HCT116 (cell line): ENCODE measurements around the gene PCDHA2.
"Not testable (repeated sequence)": the region's sequence is repeated elsewhere in the genome, so short reads cannot be mapped to it uniquely, and the experiment has no call there.

Experiments
- EZH2 ChIP-seq: fragments of 200-600 bp; sonication (generic); IDR thresholded peaks from 2 replicates; pipeline ENCODE4 v1.6.1; 2017; ENCODE audit warnings: antibody characterized with exemption, mixed run types
- JUND ChIP-seq: IDR thresholded peaks from 2 replicates; pipeline ENCODE4 v1.6.1; 2012
- MAX ChIP-seq: IDR thresholded peaks from 2 replicates; pipeline ENCODE4 v1.6.1; 2012
- POLR2A ChIP-seq: IDR thresholded peaks from 2 replicates; pipeline ENCODE4 v1.7.0; 2011; ENCODE audit warnings: borderline replicate concordance; ENCODE audit not compliant: insufficient read depth, insufficient read length; ENCODE audit errors: extremely low read depth
- POLR2AphosphoS5 ChIP-seq: IDR thresholded peaks from 2 replicates; pipeline ENCODE4 v1.6.1; 2011; ENCODE audit warnings: mild to moderate bottlenecking, low read depth, low read length, moderate library complexity
- REST ChIP-seq: IDR thresholded peaks from 2 replicates; pipeline ENCODE4 v1.6.1; 2012; ENCODE audit warnings: low read depth
- SIN3A ChIP-seq: IDR thresholded peaks from 2 replicates; pipeline ENCODE4 v1.6.1; 2012; ENCODE audit warnings: low read depth
- SP1 ChIP-seq: IDR thresholded peaks from 2 replicates; pipeline ENCODE4 v1.6.1; 2012; ENCODE audit warnings: low read depth
- SRF ChIP-seq: IDR thresholded peaks from 2 replicates; pipeline ENCODE4 v1.6.1; 2012; ENCODE audit warnings: low read depth
- ZNF274 ChIP-seq: fragments of 200-500 bp; sonication (Bioruptor generic); IDR thresholded peaks from 2 replicates; pipeline ENCODE4 v1.6.1; 2014; ENCODE audit warnings: mild to moderate bottlenecking, low read depth, low read length, inconsistent platforms
- TF ChIP-seq, protein P1 (sequence below), 3 experiments: fragments of 200-600 bp in 1 of 3; sonication (generic) in 1 of 3; IDR thresholded peaks in 2 of 3; conservative IDR thresholded peaks in 1 of 3; 2 replicates each; pipeline ENCODE4 v1.5.1; 2012 to 2017; ENCODE audit warnings: low read depth in 2 of 3, low read length in 2 of 3, antibody characterized with exemption in 1 of 3, borderline replicate concordance in 1 of 3, control low read depth in 1 of 3, mild to moderate bottlenecking in 1 of 3, mixed read lengths in 1 of 3, mixed run types in 1 of 3, moderate library complexity in 1 of 3; ENCODE audit not compliant: insufficient read depth in 1 of 3
- TF ChIP-seq, protein P2 (sequence below): IDR thresholded peaks from 2 replicates; pipeline ENCODE4 v1.6.1; 2011; ENCODE audit warnings: mild to moderate bottlenecking, low read length, moderate library complexity; ENCODE audit not compliant: insufficient replicate concordance; ENCODE audit errors: extremely low read depth

GRCh38 chr5:140802381-140802780 lies 7.7 kb downstream of the PCDHA2 start:
- TF ChIP-seq, protein P1, sequence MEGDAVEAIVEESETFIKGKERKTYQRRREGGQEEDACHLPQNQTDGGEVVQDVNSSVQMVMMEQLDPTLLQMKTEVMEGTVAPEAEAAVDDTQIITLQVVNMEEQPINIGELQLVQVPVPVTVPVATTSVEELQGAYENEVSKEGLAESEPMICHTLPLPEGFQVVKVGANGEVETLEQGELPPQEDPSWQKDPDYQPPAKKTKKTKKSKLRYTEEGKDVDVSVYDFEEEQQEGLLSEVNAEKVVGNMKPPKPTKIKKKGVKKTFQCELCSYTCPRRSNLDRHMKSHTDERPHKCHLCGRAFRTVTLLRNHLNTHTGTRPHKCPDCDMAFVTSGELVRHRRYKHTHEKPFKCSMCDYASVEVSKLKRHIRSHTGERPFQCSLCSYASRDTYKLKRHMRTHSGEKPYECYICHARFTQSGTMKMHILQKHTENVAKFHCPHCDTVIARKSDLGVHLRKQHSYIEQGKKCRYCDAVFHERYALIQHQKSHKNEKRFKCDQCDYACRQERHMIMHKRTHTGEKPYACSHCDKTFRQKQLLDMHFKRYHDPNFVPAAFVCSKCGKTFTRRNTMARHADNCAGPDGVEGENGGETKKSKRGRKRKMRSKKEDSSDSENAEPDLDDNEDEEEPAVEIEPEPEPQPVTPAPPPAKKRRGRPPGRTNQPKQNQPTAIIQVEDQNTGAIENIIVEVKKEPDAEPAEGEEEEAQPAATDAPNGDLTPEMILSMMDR (IDR thresholded peaks at IDR 0.05 in 2 of 3, conservative IDR thresholded peaks at IDR 0.05 in 1 of 3; ENCODE audit: borderline replicate concordance in 1 of 3, insufficient read depth in 1 of 3, low read depth in 2 of 3, low read length in 2 of 3), result not testable (repeated sequence)
- TF ChIP-seq ZNF274, SIN3A, SP1, REST, POLR2A, SRF, POLR2AphosphoS5, MAX, EZH2, JUND: not testable (repeated sequence)
- TF ChIP-seq, protein P2, sequence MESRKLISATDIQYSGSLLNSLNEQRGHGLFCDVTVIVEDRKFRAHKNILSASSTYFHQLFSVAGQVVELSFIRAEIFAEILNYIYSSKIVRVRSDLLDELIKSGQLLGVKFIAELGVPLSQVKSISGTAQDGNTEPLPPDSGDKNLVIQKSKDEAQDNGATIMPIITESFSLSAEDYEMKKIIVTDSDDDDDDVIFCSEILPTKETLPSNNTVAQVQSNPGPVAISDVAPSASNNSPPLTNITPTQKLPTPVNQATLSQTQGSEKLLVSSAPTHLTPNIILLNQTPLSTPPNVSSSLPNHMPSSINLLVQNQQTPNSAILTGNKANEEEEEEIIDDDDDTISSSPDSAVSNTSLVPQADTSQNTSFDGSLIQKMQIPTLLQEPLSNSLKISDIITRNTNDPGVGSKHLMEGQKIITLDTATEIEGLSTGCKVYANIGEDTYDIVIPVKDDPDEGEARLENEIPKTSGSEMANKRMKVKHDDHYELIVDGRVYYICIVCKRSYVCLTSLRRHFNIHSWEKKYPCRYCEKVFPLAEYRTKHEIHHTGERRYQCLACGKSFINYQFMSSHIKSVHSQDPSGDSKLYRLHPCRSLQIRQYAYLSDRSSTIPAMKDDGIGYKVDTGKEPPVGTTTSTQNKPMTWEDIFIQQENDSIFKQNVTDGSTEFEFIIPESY, result not testable (repeated sequence)
